HCT116 (cell line): ENCODE measurements around the gene BRINP1. TPM values are rescaled to one million over a fixed set of nuclear protein-coding genes. Genes with fewer than 3 reads are reported as not detected.

ENCODE experiments used
- ATAC-seq: fragments of 200-7000 bp; cut with Tn5 transposase; 2 replicates; pipeline ENCODE4 v1.9.1; 2020; ENCODE audit warnings: mild to moderate bottlenecking, moderate library complexity
- BruUV-seq: library from RNA; stranded (reverse); fragments of 400-500 nt; replicated peaks from 2 replicates; lab custom pipeline; 2021; lab: Mats Ljungman, UMichigan
- CTCF ChIA-PET: fragments of 300-600 bp; sonication (Branson Sonifier 250); formaldehyde crosslinking; loops from one replicate; lab custom pipeline; 2021; ENCODE audit warnings: antibody characterized with exemption; lab: Charles Lee
- POLR2A ChIA-PET: fragments of 300-600, 350-600 bp; sonication (Branson Sonifier 250); formaldehyde crosslinking; loops from one replicate; lab custom pipeline; 2021; ENCODE audit warnings: antibody characterized with exemption; lab: Charles Lee
- RAD21 ChIA-PET, 2 experiments: fragments of 300-600 bp; sonication (Branson Sonifier 250); formaldehyde crosslinking; loops; one replicate each; lab custom pipeline; 2023; ENCODE audit warnings: low total read pairs in 2 of 2; ENCODE audit not compliant: uncharacterized antibody in 2 of 2, unreplicated experiment in 2 of 2, low non-redundant PET in 1 of 2; lab: Charles Lee
- DNase-seq: peaks from one replicate; pipeline ENCODE4 v3.0.0-alpha.2; 2010; ENCODE audit warnings: low read depth, low spot score
- H2AFZ ChIP-seq: fragments of 200-600 bp; shearing (Covaris generic), sonication (generic); 2 replicates; pipeline ENCODE4 v1.6.1; 2017; ENCODE audit warnings: low read depth, mixed run types, mixed read lengths, antibody characterized with exemption, low read length; ENCODE audit not compliant: poor library complexity, severe bottlenecking
- H3K27ac ChIP-seq: 2 replicates; pipeline ENCODE4 v1.5.1; 2012; ENCODE audit warnings: low read depth, low read length
- H3K27me3 ChIP-seq: fragments of 200-600 bp; sonication (generic); 2 replicates; pipeline ENCODE4 v1.6.1; 2016; ENCODE audit warnings: mixed run types, low read length, mixed read lengths; ENCODE audit not compliant: insufficient read depth
- H3K36me3 ChIP-seq, 2 experiments: fragments of 200-500 bp in 1 of 2; fragments of 200-600 bp in 1 of 2; sonication (Bioruptor generic) in 1 of 2; sonication (generic) in 1 of 2; 2 replicates each; pipeline versions ENCODE4 v1.5.1 to v1.6.1; 2014 to 2016; ENCODE audit warnings: low read length in 2 of 2, inconsistent platforms in 1 of 2, mixed read lengths in 1 of 2, mixed run types in 1 of 2; ENCODE audit not compliant: insufficient read depth in 2 of 2, control insufficient read depth in 1 of 2
- H3K4me1 ChIP-seq, 2 experiments: fragments of 200-600 bp in 1 of 2; sonication (generic) in 1 of 2; 2 replicates each; pipeline versions ENCODE4 v1.5.1 to v1.6.1; 2012 to 2017; ENCODE audit warnings: low read length in 2 of 2, inconsistent platforms in 1 of 2, mild to moderate bottlenecking in 1 of 2, mixed read lengths in 1 of 2, mixed run types in 1 of 2, moderate library complexity in 1 of 2; ENCODE audit not compliant: insufficient read depth in 2 of 2, control insufficient read depth in 1 of 2
- H3K4me2 ChIP-seq: fragments of 200-600 bp; sonication (generic); 2 replicates; pipeline ENCODE4 v1.6.1; 2017; ENCODE audit warnings: mixed run types, low read length, mixed read lengths
- H3K4me3 ChIP-seq, 2 experiments: fragments of 200-600 bp in 1 of 2; sonication (generic) in 1 of 2; replicated peaks in 1 of 2; 2 replicates each; pipeline ENCODE4 v1.5.1; 2011 to 2016; ENCODE audit warnings: low read length in 2 of 2, control low read depth in 1 of 2, low read depth in 1 of 2, mild to moderate bottlenecking in 1 of 2, mixed read lengths in 1 of 2, mixed run types in 1 of 2
- H3K79me2 ChIP-seq: fragments of 200-600 bp; sonication (generic); 2 replicates; pipeline ENCODE4 v1.6.1; 2017; ENCODE audit warnings: mild to moderate bottlenecking, mixed run types, low read length, moderate library complexity, mixed read lengths; ENCODE audit not compliant: insufficient read depth
- H3K9ac ChIP-seq: fragments of 200-600 bp; sonication (generic); 2 replicates; pipeline ENCODE4 v1.6.1; 2016; ENCODE audit warnings: low read length, mixed read lengths
- H3K9me2 ChIP-seq: fragments of 200-600 bp; sonication (generic), shearing (Covaris generic); 2 replicates; pipeline ENCODE4 v1.6.1; 2017; ENCODE audit warnings: mixed run types, mild to moderate bottlenecking, moderate library complexity; ENCODE audit not compliant: insufficient read depth
- H3K9me3 ChIP-seq, 2 experiments: fragments of 200-500 bp in 1 of 2; fragments of 200-600 bp in 1 of 2; sonication (Bioruptor generic) in 1 of 2; sonication (generic) in 1 of 2; 2 replicates each; pipeline ENCODE4 v1.6.1; 2014 to 2017; ENCODE audit warnings: low read length in 2 of 2, mixed read lengths in 2 of 2, inconsistent platforms in 1 of 2, low read depth in 1 of 2, mild to moderate bottlenecking in 1 of 2, mixed run types in 1 of 2, moderate library complexity in 1 of 2; ENCODE audit not compliant: control insufficient read depth in 1 of 2, insufficient read depth in 1 of 2
- H4K20me1 ChIP-seq: fragments of 200-600 bp; sonication (generic), shearing (Covaris generic); 2 replicates; pipeline ENCODE4 v1.6.1; 2017; ENCODE audit warnings: mixed run types, mild to moderate bottlenecking, moderate library complexity; ENCODE audit not compliant: insufficient read depth
- EZH2phosphoT487 ChIP-seq: fragments of 200-600 bp; IDR thresholded peaks from 2 replicates; pipeline ENCODE4 v1.6.1; 2018; ENCODE audit warnings: antibody characterized with exemption, borderline replicate concordance
- FOSL1 ChIP-seq: IDR thresholded peaks from 2 replicates; pipeline ENCODE4 v1.6.1; 2012; ENCODE audit warnings: low read depth
- TCF7L2 ChIP-seq: IDR thresholded peaks from 2 replicates; pipeline ENCODE4 v1.7.0; 2011; ENCODE audit warnings: borderline replicate concordance, inconsistent platforms; ENCODE audit not compliant: insufficient read depth, insufficient read length; ENCODE audit errors: extremely low read depth
- intact Hi-C: fragments of 100-400 bp; cut with micrococcal nuclease; formaldehyde crosslinking; loops from 2 replicates; pipeline ENCODE4 v1.10.0; 2022
- total RNA-seq: library from RNA; stranded (reverse); gene quantifications from one replicate; pipeline ENCODE4 v1.2.1, GENCODE V29; 2021; ENCODE audit not compliant: unreplicated experiment

Gene BRINP1
- total RNA-seq, 1 experiment from 2014 or later: not detected

- Histone ChIP-seq H3K4me1 (no peaks in the 10 kb centered on the region), H4K20me1 (no peaks in the 10 kb centered on the region), H2AFZ (no peak overlapping the region), H3K9me3 (peaks cover 0 to 6% of the 10 kb centered on the region in 2 experiments; a peak in 2 of 4 replicates), H3K9me2 (no peaks in the 10 kb centered on the region), H3K4me3 (no peak overlapping the region), H3K36me3 (no peaks in the 10 kb centered on the region), H3K27ac (no peak overlapping the region), H3K9ac (no peak overlapping the region), H3K4me2 (no peak overlapping the region), H3K79me2 (no peaks in the 10 kb centered on the region), H3K27me3 (no peaks in the 10 kb centered on the region)
- ATAC-seq: no peak
- BruUV-seq: no TSS peak
- no peak for TF ChIP-seq EZH2phosphoT487
- no peak for TF ChIP-seq TCF7L2
- TF ChIP-seq FOSL1: no peak
- POLR2A ChIA-PET: no interaction called here
- RAD21 ChIA-PET: no interaction called here
- CTCF ChIA-PET: no interaction called here
- DNase-seq: no peak
- intact Hi-C loops: no loop called here
Measured at GRCh38 chr9:119416793-119417192, 47.6 kb upstream of the BRINP1 start.

GRCh38 chr9:119412399-119412798 is 43.2 kb upstream of the BRINP1 start:
- TF ChIP-seq EZH2phosphoT487: no peak
- ChIA-PET CTCF (no interaction called here), RAD21 (no interaction called here), POLR2A (no interaction called here)
- Histone ChIP-seq H4K20me1 (no peaks in the 10 kb centered on the region), H3K4me3 (no peak overlapping the region), H3K9ac (no peak overlapping the region), H3K9me2 (no peaks in the 10 kb centered on the region), H3K27ac (no peak overlapping the region), H3K4me2 (no peak overlapping the region), H3K36me3 (no peaks in the 10 kb centered on the region), H3K79me2 (no peaks in the 10 kb centered on the region), H3K9me3 (peaks cover 3 to 6% of the 10 kb centered on the region in 2 experiments; a peak in 2 of 4 replicates), H2AFZ (no peak overlapping the region), H3K27me3 (no peaks in the 10 kb centered on the region), H3K4me1 (no peaks in the 10 kb centered on the region)
- no TSS peak for BruUV-seq
- ATAC-seq (no peak), DNase-seq (no peak)
- intact Hi-C loops: no loop called here
